ENCODE data around the gene MYF6.

The MYF6 gene

GRCh38 chr12:80708259-80708974, 983 bp downstream of the MYF6 start:
- no peak for DNase-seq

GRCh38 chr12:80708975-80709328, 1.5 kb downstream of the MYF6 start:
- DNase-seq = no peak

- DNase-seq = no peak
These were observed 2.6 kb downstream of the MYF6 start for GRCh38 chr12:80709811-80710726.

- DNase-seq = no peak
These were observed 3.5 kb downstream of the MYF6 start for GRCh38 chr12:80710727-80711449.

GRCh38 chr12:80711866-80712265, 4.4 kb downstream of the MYF6 start:
- no peak for DNase-seq

GRCh38 chr12:80712866-80713265, 5.4 kb downstream of the MYF6 start:
- no peak for DNase-seq

- no peak for DNase-seq
These were observed 6.0 kb downstream of the MYF6 start for GRCh38 chr12:80713419-80713818.

- no peak for DNase-seq
These were observed 6.6 kb downstream of the MYF6 start for GRCh38 chr12:80714055-80714454.

- no peak for DNase-seq
These were observed 7.4 kb downstream of the MYF6 start for GRCh38 chr12:80714846-80715245.

- no peak for DNase-seq
These were observed 8.3 kb downstream of the MYF6 start for GRCh38 chr12:80715713-80716249.

GRCh38 chr12:80716696-80717469, 9.4 kb downstream of the MYF6 start, which contains the start of gene MYF5:
TSS of gene MYF5 (plus strand) at chr12:80716912. CDS start at chr12:80717064, 152 bp downstream.
- no peak for DNase-seq

GRCh38 chr12:80717856-80718255, 10.4 kb downstream of the MYF6 start:
- DNase-seq = no peak

GRCh38 chr12:80720516-80720915, 13.1 kb downstream of the MYF6 start:
- no peak for DNase-seq

GRCh38 chr12:80721326-80721725, 13.9 kb downstream of the MYF6 start:
- DNase-seq = no peak

- DNase-seq = no peak
These were observed 38.5 kb downstream of the MYF6 start for GRCh38 chr12:80745851-80746505.

GRCh38 chr12:80747800-80748199, 40.4 kb downstream of the MYF6 start:
- no peak for DNase-seq

GRCh38 chr12:80749456-80749855, 42.0 kb downstream of the MYF6 start:
- DNase-seq = no peak

- no peak for DNase-seq
These were observed 45.0 kb downstream of the MYF6 start for GRCh38 chr12:80752464-80752863.

GRCh38 chr12:80754274-80754673, 46.8 kb downstream of the MYF6 start:
- DNase-seq = no peak

- DNase-seq = no peak
These were observed 49.4 kb downstream of the MYF6 start for GRCh38 chr12:80756875-80757274.

Measured in DMS79 (cell line).